ENCODE measurements around the gene NUP214. TPM values are rescaled to one million over a fixed set of nuclear protein-coding genes. Genes with fewer than 3 reads are reported as not detected.
A peak's percentile ranks its signal among the peaks of the same experiment; 100 is the strongest.

The NUP214 gene
- total RNA-seq, 1 donor from 2014 or later: 62.2 TPM

- no peak for TF ChIP-seq CTCF (IDR thresholded peaks at IDR 0.05; ENCODE audit: unreplicated experiment)
- H3K36me3 Mint-ChIP-seq (ENCODE audit: insufficient read depth): peaks cover 7% of the 10 kb centered on the region
- H3K4me1 Mint-ChIP-seq (ENCODE audit: low read depth): no peaks in the 10 kb centered on the region
- H3K9me3 Mint-ChIP-seq (ENCODE audit: low read depth): no peaks in the 10 kb centered on the region
- no peak overlapping the region for H3K27ac Mint-ChIP-seq
- DNase-seq (ENCODE audit: low spot score, unreplicated experiment): no peak
- no peaks in the 10 kb centered on the region for H3K27me3 Mint-ChIP-seq
- H3K4me3 Mint-ChIP-seq (ENCODE audit: low read depth): no peak overlapping the region
Measured at GRCh38 chr9:131119600-131119999, 5.8 kb upstream of the NUP214 start.

DNA sequence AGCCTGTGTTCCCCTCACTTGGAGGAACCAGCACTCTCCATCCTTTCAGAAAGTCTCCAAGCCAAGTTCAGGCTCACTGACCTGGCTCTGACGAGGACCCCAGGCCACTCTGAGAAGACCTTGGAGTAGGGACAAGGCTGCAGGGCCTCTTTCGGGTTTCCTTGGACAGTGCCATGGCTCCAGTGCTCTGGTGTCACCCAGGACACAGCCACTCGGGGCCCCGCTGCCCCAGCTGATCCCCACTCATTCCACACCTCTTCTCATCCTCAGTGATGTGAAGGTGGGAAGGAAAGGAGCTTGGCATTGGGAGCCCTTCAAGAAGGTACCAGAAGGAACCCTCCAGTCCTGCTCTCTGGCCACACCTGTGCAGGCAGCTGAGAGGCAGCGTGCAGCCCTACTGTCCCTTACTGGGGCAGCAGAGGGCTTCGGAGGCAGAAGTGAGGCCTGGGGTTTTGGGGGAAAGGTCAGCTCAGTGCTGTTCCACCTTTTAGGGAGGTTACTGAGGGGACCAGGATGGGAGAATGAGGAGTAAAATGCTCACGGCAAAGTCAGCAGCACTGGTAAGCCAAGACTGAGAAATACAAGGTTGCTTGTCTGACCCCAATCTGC lies 4.7 kb upstream of the NUP214 start:
- TF ChIP-seq CTCF (IDR thresholded peaks at IDR 0.05; ENCODE audit: unreplicated experiment): no peak
- Mint-ChIP-seq H3K9me3 (ENCODE audit: low read depth) (no peaks in the 10 kb centered on the region), H3K4me3 (ENCODE audit: low read depth) (no peak overlapping the region), H3K27ac (no peak overlapping the region), H3K27me3 (no peaks in the 10 kb centered on the region), H3K4me1 (ENCODE audit: low read depth) (peaks cover 7% of the 10 kb centered on the region), H3K36me3 (ENCODE audit: insufficient read depth) (peaks cover 7% of the 10 kb centered on the region)
- no peak for DNase-seq (ENCODE audit: low spot score, unreplicated experiment)

GRCh38 chr9:131121346-131121745 lies 4.0 kb upstream of the NUP214 start:
- H3K27me3 Mint-ChIP-seq: no peaks in the 10 kb centered on the region
- DNase-seq (ENCODE audit: low spot score, unreplicated experiment): no peak
- no peak overlapping the region for H3K4me3 Mint-ChIP-seq (ENCODE audit: low read depth)
- TF ChIP-seq CTCF (IDR thresholded peaks at IDR 0.05; ENCODE audit: unreplicated experiment): no peak
- peaks cover 7% of the 10 kb centered on the region for H3K36me3 Mint-ChIP-seq (ENCODE audit: insufficient read depth)
- H3K4me1 Mint-ChIP-seq (ENCODE audit: low read depth): peaks cover 11% of the 10 kb centered on the region
- H3K27ac Mint-ChIP-seq: no peak overlapping the region
- no peaks in the 10 kb centered on the region for H3K9me3 Mint-ChIP-seq (ENCODE audit: low read depth)

GRCh38 chr9:131122158-131122557 lies 3.2 kb upstream of the NUP214 start:
- no peaks in the 10 kb centered on the region for H3K27me3 Mint-ChIP-seq
- no peak for TF ChIP-seq CTCF (IDR thresholded peaks at IDR 0.05; ENCODE audit: unreplicated experiment)
- H3K4me1 Mint-ChIP-seq (ENCODE audit: low read depth): peaks cover 11% of the 10 kb centered on the region
- H3K9me3 Mint-ChIP-seq (ENCODE audit: low read depth): no peaks in the 10 kb centered on the region
- no peak for DNase-seq (ENCODE audit: low spot score, unreplicated experiment)
- no peak overlapping the region for H3K4me3 Mint-ChIP-seq (ENCODE audit: low read depth)
- peak overlapping the region; percentile 59 for H3K27ac Mint-ChIP-seq
- H3K36me3 Mint-ChIP-seq (ENCODE audit: insufficient read depth): peaks cover 7% of the 10 kb centered on the region

GRCh38 chr9:131125038-131125287 lies 423 bp upstream of the NUP214 start:
- TF ChIP-seq CTCF (IDR thresholded peaks at IDR 0.05; ENCODE audit: unreplicated experiment): no peak
- H3K36me3 Mint-ChIP-seq (ENCODE audit: insufficient read depth): peaks cover 13% of the 10 kb centered on the region
- H3K27me3 Mint-ChIP-seq: no peaks in the 10 kb centered on the region

More at GRCh38 chr9:131125038-131125287, 423 bp upstream of the NUP214 start:
- Mint-ChIP-seq H3K9me3 (ENCODE audit: low read depth) (no peaks in the 10 kb centered on the region), H3K27ac (peak overlapping the region; percentile 99), H3K4me3 (ENCODE audit: low read depth) (peak overlapping the region; percentile 98), H3K4me1 (ENCODE audit: low read depth) (peaks cover 11% of the 10 kb centered on the region)
- no peak for DNase-seq (ENCODE audit: low spot score, unreplicated experiment)

Data from progenitor cell of endocrine pancreas (in vitro differentiated cells).